Smooth muscle cell of the umbilical artery (primary cell): ENCODE measurements around the gene ZNF117. TPM values are rescaled to one million over a fixed set of nuclear protein-coding genes. Genes with fewer than 3 reads are reported as not detected.

Source experiments
- total RNA-seq: library from RNA; depleted of rRNA; stranded (reverse); fragments of >200 nt; gene quantifications from 2 replicates; pipeline ENCODE4 v1.2.3, GENCODE V29; 2014

Gene ZNF117
- total RNA-seq = 9.5 and 10.7 TPM in 2 replicates

GRCh38 chr7:64990936-64991335 is at the start of gene ZNF117:
ZNF117 (minus strand) TSS chr7:64991036.

GRCh38 chr7:65006094-65006992 is 15.5 kb upstream of the ZNF117 start, which contains the start of gene ERV3-1:
ERV3-1 (minus strand) TSS chr7:65006687; CDS start chr7:64993026, 13,661 bp downstream.

Other genes with a start within 250 kb of the ZNF117 start
- gene ZNF138, start 196.6 kb downstream of the ZNF117 start, total RNA-seq = 4.8 and 6.1 TPM in 2 replicates
- gene ZNF273, start 87.8 kb downstream of the ZNF117 start, total RNA-seq = 1.5 and 3.4 TPM in 2 replicates
- 10.1 and 11.9 TPM in 2 replicates for gene ERV3-1, start 15.7 kb upstream of the ZNF117 start, total RNA-seq